Calu3 (cell line): ENCODE results near the gene PRB3. TPM values are rescaled to one million over a fixed set of nuclear protein-coding genes. Genes with fewer than 3 reads are reported as not detected.

Experiments
- BruUV-seq: library from RNA; stranded (reverse); fragments of 400-500 nt; replicated peaks from 2 replicates; lab custom pipeline; 2021; lab: Mats Ljungman, UMichigan
- CTCF ChIA-PET: fragments of 300-600 bp; sonication (Branson Sonifier 250); formaldehyde crosslinking; loops from one replicate; lab custom pipeline; 2022; ENCODE audit warnings: antibody characterized with exemption; lab: Charles Lee
- DNase-seq: peaks from one replicate; pipeline ENCODE4 v3.0.0; 2022
- H3K27ac Mint-ChIP-seq: one replicate; pipeline ENCODE4 v1.8.0; 2022; ENCODE audit warnings: mixed read lengths; ENCODE audit not compliant: unreplicated experiment
- H3K27me3 Mint-ChIP-seq: one replicate; pipeline ENCODE4 v1.8.0; 2022; ENCODE audit warnings: mixed read lengths; ENCODE audit not compliant: unreplicated experiment
- H3K36me3 Mint-ChIP-seq: one replicate; pipeline ENCODE4 v1.8.0; 2022; ENCODE audit warnings: mild to moderate bottlenecking, moderate library complexity, mixed read lengths; ENCODE audit not compliant: insufficient read depth, unreplicated experiment
- H3K4me1 Mint-ChIP-seq: one replicate; pipeline ENCODE4 v1.8.0; 2022; ENCODE audit warnings: mild to moderate bottlenecking, low read depth, mixed read lengths; ENCODE audit not compliant: unreplicated experiment
- H3K4me3 Mint-ChIP-seq: one replicate; pipeline ENCODE4 v1.8.0; 2022; ENCODE audit warnings: mild to moderate bottlenecking, low read depth, moderate library complexity, mixed read lengths; ENCODE audit not compliant: unreplicated experiment
- H3K9me3 Mint-ChIP-seq: one replicate; pipeline ENCODE4 v1.8.0; 2022; ENCODE audit warnings: low read depth, mixed read lengths; ENCODE audit not compliant: unreplicated experiment
- intact Hi-C: fragments of 100-400 bp; cut with micrococcal nuclease; formaldehyde crosslinking; loops from one replicate; pipeline ENCODE4 v1.10.0; 2022; ENCODE audit not compliant: unreplicated experiment
- total RNA-seq: library from RNA; stranded (reverse); gene quantifications from 2 replicates; pipeline ENCODE4 v1.2.3, GENCODE V29; 2022
- TF ChIP-seq, protein P1 (sequence below): fragments of 200-600 bp; IDR thresholded peaks from one replicate; pipeline ENCODE4 v1.8.0; 2022; ENCODE audit warnings: antibody characterized with exemption; ENCODE audit not compliant: unreplicated experiment

PRB3 gene
- total RNA-seq, 1 experiment from 2014 or later: not detected

GRCh38 chr12:11264501-11264900 lies 5.0 kb downstream of the PRB3 start:
- H3K4me1 Mint-ChIP-seq: peaks cover 9% of the 10 kb centered on the region
- H3K27me3 Mint-ChIP-seq: peaks cover 55% of the 10 kb centered on the region
- intact Hi-C loops: no loop called here
- CTCF ChIA-PET: no interaction called here
- TF ChIP-seq, protein P1, sequence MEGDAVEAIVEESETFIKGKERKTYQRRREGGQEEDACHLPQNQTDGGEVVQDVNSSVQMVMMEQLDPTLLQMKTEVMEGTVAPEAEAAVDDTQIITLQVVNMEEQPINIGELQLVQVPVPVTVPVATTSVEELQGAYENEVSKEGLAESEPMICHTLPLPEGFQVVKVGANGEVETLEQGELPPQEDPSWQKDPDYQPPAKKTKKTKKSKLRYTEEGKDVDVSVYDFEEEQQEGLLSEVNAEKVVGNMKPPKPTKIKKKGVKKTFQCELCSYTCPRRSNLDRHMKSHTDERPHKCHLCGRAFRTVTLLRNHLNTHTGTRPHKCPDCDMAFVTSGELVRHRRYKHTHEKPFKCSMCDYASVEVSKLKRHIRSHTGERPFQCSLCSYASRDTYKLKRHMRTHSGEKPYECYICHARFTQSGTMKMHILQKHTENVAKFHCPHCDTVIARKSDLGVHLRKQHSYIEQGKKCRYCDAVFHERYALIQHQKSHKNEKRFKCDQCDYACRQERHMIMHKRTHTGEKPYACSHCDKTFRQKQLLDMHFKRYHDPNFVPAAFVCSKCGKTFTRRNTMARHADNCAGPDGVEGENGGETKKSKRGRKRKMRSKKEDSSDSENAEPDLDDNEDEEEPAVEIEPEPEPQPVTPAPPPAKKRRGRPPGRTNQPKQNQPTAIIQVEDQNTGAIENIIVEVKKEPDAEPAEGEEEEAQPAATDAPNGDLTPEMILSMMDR: no peak
- no peaks in the 10 kb centered on the region for H3K36me3 Mint-ChIP-seq
- DNase-seq: no peak
- no peak overlapping the region for H3K4me3 Mint-ChIP-seq
- BruUV-seq: no TSS peak
- peaks cover 5% of the 10 kb centered on the region for H3K9me3 Mint-ChIP-seq
- no peak overlapping the region for H3K27ac Mint-ChIP-seq

GRCh38 chr12:11246489-11246888 lies 23.0 kb downstream of the PRB3 start:
- peaks cover 43% of the 10 kb centered on the region for H3K27me3 Mint-ChIP-seq
- intact Hi-C loops: no loop called here
- H3K27ac Mint-ChIP-seq: no peak overlapping the region
- H3K36me3 Mint-ChIP-seq: no peaks in the 10 kb centered on the region
- TF ChIP-seq, protein P1: no peak
- CTCF ChIA-PET: no interaction called here
- DNase-seq: no peak
- H3K4me1 Mint-ChIP-seq: no peaks in the 10 kb centered on the region
- no peak overlapping the region for H3K4me3 Mint-ChIP-seq
- no TSS peak for BruUV-seq
- no peaks in the 10 kb centered on the region for H3K9me3 Mint-ChIP-seq

- CTCF ChIA-PET: no interaction called here
- Mint-ChIP-seq H3K36me3 (no peaks in the 10 kb centered on the region), H3K4me3 (no peak overlapping the region), H3K9me3 (no peaks in the 10 kb centered on the region), H3K27ac (no peak overlapping the region), H3K27me3 (peaks cover 75% of the 10 kb centered on the region), H3K4me1 (no peaks in the 10 kb centered on the region)
- no TSS peak for BruUV-seq
- intact Hi-C loops: no loop called here
- TF ChIP-seq, protein P1: no peak
- DNase-seq: no peak
These were observed 26.9 kb downstream of the PRB3 start for GRCh38 chr12:11242656-11243055.

- H3K4me1 Mint-ChIP-seq: no peaks in the 10 kb centered on the region
- DNase-seq: no peak
- H3K27me3 Mint-ChIP-seq: peaks cover 72% of the 10 kb centered on the region
- H3K27ac Mint-ChIP-seq: no peak overlapping the region
- H3K4me3 Mint-ChIP-seq: no peak overlapping the region
- H3K9me3 Mint-ChIP-seq: no peaks in the 10 kb centered on the region
- H3K36me3 Mint-ChIP-seq: no peaks in the 10 kb centered on the region
- no TSS peak for BruUV-seq
- intact Hi-C loops: no loop called here
- CTCF ChIA-PET: no interaction called here
- TF ChIP-seq, protein P1: no peak
These were observed 29.1 kb downstream of the PRB3 start for GRCh38 chr12:11240348-11240930.
